Stimulated activated CD8-positive, alpha-beta memory T cell treated with anti-CD3 and anti-CD28 coated beads, Interleukin-15, amount 100 ng/mL, for 4 hours (primary cell): ENCODE results near the gene CCSER1.

Experiments
- DNase-seq, 2 donors: peaks; one replicate each; pipeline ENCODE4 v3.0.0-alpha.2; 2020; ENCODE audit warnings: low read depth in 2 of 2

Gene CCSER1

GRCh38 chr4:90127223-90127705 lies at the start of gene CCSER1:
Gene CCSER1 (plus strand): TSS chr4:90127394.
- no peak for DNase-seq

DNA sequence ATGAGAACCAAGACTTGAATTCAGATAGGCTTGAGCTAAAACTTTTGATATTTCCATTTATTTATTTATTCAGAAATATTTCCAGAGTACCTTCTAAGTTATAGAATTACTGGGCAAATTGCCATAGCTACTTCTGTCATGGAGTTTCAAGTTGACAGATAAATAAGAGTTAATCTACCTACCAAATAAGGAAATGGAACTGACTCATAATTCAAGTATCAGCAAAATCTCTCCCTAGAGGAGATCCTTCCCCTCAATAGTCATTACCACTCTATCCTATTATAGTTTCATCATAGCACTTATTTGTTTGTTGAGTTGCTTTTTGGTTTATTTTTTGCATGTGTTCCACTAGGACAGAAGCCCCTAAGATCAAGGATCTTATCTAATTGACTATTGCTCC lies 48.8 kb upstream of the CCSER1 start:
- no peak for DNase-seq

- no peak for DNase-seq
Observed at GRCh38 chr4:90080116-90080515, 47.1 kb upstream of the CCSER1 start.

DNA sequence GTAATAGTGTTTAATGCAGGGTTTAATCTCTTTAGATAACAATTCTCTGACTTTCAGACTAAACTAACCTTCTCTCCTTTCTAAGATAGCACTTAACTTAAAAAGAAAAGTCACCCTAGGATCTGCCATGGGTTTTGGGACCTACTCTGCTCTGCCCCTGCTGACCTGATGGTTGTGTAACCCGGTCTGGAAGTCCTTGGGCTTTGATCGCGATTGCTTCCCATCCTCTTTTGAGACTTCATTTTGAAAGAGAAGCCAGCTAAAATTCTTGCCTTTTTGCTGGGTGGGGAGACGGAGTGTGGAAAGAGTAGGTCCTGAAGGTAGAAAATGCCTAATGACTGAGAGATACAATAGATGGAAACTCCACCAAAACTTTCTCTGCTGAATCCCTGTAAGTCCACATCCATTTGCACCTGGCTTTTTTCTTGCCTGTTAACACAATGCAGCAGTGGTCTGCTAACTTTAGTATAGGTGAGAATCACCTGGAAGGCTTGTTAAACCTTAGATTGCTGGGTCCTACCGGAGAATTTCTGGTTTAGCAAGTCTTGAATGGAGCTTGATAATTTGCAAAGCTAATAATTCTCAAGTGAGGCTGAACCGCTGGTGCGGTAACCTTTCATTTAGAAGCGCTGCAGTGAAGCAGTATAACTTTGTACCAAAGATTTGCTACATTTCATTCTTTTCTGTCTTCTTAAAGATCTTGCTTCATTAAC lies 45.6 kb upstream of the CCSER1 start:
- no peak for DNase-seq

- no peak for DNase-seq
Observed at GRCh38 chr4:90082449-90082848, 44.7 kb upstream of the CCSER1 start.

- DNase-seq = no peak
Observed at GRCh38 chr4:90084277-90084966, 42.8 kb upstream of the CCSER1 start.

DNA sequence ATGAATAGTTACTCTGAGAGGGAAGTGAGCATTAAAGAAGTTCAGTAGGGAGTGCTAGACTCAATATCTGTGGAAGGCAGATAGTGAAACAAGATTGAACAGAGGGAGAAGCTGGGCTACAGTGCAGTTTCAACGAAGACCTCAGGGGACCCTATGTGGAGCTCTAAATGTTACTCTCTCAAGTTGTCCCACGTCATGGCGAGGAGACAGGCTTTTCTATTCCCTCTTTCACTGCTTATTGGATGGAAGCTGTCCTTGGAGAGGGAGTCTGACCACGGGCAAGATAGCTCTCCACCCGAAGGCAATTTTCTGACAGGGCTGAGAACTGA lies 42.3 kb upstream of the CCSER1 start:
- no peak for DNase-seq

- no peak for DNase-seq
Observed at GRCh38 chr4:90093526-90093925, 33.7 kb upstream of the CCSER1 start.

GRCh38 chr4:90095000-90095399 lies 32.2 kb upstream of the CCSER1 start:
- DNase-seq = no peak

DNA sequence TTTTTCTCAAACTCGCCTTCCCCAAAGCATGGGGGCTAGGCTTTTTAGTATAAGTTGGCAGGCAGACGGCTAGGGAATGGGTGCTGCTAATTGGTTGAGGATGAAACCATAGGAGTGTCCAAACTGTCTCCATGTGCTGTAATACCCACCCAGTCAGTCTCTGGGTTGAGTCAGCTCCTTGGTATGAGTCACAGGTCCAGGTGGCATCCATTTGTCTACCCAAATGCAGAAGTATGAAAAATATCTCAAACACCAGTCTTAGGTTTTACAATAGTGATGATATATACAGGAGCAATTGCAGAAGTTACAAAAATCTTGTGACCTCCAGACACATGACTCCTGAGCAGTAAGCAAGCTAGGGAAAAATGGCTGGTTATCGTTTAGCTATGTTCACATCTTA lies 27.4 kb upstream of the CCSER1 start:
- DNase-seq = no peak

GRCh38 chr4:90103991-90104390 lies 23.2 kb upstream of the CCSER1 start:
- DNase-seq = no peak

GRCh38 chr4:90105274-90105673 lies 21.9 kb upstream of the CCSER1 start:
- DNase-seq = no peak

DNA sequence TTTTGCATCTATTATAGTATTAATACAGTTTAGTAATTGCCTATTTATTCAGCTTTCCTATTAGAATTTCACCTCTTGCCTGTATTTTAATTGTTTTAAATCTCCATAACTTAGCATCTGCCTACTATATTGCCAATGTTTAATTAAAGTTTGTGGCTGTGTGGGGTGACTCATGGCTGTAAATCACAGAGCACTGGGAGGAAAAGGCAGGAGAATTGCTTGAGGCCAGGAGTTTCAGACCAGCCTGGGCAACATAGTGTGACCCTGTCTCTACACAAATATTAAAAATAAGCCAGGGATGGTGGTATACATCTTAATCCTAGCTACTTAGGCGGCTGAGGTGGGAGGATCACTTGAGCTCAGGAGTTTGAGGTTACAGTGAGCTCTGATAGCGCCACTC lies 14.5 kb upstream of the CCSER1 start:
- DNase-seq = no peak

DNA sequence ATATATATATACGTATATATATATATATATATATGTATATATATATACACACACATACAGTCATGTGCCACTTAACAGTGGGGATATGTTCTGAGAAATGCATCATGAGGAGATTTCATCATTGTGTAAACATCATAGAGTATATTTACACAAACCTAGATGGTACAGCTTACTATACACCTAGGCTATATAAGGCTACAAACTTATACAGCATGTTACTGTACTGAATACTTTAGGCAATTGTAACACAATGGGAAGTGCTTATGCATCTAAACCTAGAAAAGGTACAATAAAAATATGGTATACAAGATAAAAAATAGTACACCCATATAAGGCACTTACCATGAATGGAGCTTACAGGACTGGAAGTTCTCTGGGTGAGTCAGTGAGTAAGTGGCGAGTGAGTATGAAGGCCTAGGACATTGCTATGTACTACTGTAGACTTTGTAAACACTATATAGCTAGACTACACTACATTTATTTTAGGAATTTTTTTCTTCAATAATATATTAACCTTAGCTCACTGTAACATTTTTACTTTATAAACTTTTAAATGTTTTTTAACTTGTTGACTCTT lies 13.2 kb upstream of the CCSER1 start:
- DNase-seq = no peak

DNA sequence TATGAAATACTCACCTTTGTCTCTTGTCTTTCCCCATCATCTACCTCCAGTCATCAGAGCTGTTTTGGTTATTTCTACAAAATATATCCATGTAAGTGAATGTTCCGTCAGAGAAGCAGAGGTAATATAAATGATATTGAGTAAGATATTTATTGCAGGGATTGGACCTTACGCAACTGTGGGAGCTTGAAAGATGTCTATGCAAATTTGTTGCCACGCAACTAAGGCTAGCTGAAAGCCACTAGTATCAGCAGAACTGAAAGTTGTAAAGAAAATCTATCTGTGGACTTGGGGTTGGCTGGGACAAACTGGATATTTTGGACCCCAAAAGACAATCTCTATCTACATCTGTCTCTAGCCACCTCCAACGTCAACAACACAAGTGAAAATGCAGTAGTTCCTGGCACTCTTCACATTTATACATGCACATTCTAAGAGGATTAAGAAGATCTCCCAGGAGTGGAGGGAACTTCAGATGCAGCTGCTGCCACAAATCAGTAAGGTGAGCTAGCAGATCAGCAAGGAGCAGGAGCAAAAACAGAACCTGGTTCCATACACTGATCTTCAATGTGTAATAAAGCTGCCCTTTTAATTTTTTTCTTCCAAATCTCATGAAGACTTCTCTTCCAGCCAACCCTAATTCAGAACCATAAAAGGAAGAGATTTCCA lies 8.5 kb upstream of the CCSER1 start:
- DNase-seq = no peak

GRCh38 chr4:90120037-90120436 lies 7.2 kb upstream of the CCSER1 start:
- no peak for DNase-seq

DNA sequence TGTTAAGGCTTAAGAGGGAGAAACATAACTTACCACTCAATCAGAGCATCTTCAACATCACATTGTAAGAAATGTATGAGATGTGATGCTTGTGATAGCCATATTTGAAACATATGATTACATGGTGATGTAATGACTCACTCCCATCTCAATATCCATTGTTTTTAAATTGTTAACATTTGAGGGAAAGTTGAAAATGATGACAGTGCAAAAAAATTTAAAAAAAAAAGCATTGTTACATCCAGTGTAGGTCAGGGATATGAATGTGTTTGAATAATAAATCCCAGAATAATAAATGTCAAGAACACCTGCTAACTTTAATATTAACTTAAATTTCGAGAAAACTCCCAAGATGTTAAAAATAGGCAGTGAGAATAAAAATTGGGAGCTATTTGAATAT lies 6.4 kb upstream of the CCSER1 start:
- DNase-seq = no peak

GRCh38 chr4:90121676-90122354 lies 5.4 kb upstream of the CCSER1 start:
- DNase-seq = no peak

DNA sequence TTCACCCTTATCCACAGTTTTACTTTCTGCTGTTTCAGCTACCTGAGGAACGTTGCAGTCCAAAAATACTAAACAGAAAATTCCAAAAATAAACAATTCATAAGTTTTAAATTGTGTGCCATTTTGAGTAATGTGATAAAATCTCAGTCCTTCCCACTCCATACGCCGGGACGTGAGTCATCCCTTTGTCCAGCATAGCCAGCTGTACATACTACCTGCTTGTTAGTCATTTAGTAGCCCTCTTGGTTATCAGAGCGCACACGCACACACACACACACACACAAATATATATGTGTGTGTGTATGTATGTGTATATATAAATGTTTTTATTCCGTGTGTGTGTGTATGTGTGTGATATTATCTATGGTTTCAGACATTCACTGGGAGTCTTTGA lies 4.8 kb upstream of the CCSER1 start:
- no peak for DNase-seq

GRCh38 chr4:90124276-90124675 lies 2.9 kb upstream of the CCSER1 start:
- no peak for DNase-seq

DNA sequence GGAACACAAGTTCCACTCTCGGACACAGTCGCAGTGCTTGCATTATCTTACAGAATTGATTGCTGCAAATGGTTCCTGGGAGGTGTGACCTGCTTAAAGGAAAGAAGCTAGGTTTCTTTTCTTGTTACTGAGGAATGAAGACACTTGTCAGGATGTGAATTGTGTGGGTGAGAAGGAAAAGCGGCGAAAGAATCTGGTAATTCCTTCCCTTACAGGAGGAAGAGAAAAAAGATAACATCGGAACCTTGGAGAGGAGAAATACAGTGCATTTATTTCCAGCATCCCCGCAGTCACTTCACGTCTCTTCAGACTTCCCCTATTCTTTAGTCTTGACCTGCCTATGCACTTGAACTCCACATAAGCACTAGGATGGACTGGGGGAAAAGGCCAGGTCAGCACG lies 389 bp upstream of the CCSER1 start:
- no peak for DNase-seq

GRCh38 chr4:90127706-90128345 lies 632 bp downstream of the CCSER1 start:
- no peak for DNase-seq
